Activated T-helper 1 cell treated with anti-CD3 and anti-CD28 coated beads, Interleukin-2, amount 50 U/mL, for 16 hours (primary cell): ENCODE measurements around the gene PLEKHA5.
"Not testable (repeated sequence)": the region's sequence is repeated elsewhere in the genome, so short reads cannot be mapped to it uniquely, and the experiment has no call there.

ENCODE experiments used
- DNase-seq, 2 donors: peaks; one replicate each; pipeline ENCODE4 v3.0.0-alpha.2; 2020; ENCODE audit warnings: low read depth in 1 of 2, low spot score in 1 of 2

PLEKHA5 gene

GRCh38 chr12:19129486-19130223 lies at the start of gene PLEKHA5:
TSS of gene PLEKHA5 (plus strand) at chr12:19129733. CDS start at chr12:19129800, 67 bp downstream.
- DNase-seq, result peak in 1 of 2 donors; percentile 20

GRCh38 chr12:19080918-19081317 lies 48.6 kb upstream of the PLEKHA5 start:
- no peak for DNase-seq

- DNase-seq, result no peak
Observed at GRCh38 chr12:19082365-19082911, 47.1 kb upstream of the PLEKHA5 start.

GRCh38 chr12:19084547-19084946 lies 45.0 kb upstream of the PLEKHA5 start:
- no peak for DNase-seq

GRCh38 chr12:19085090-19085489 lies 44.4 kb upstream of the PLEKHA5 start:
- DNase-seq, result no peak

- no peak for DNase-seq
Observed at GRCh38 chr12:19088606-19089005, 40.9 kb upstream of the PLEKHA5 start.

- DNase-seq, result not testable (repeated sequence)
Observed at GRCh38 chr12:19092482-19092881, 37.1 kb upstream of the PLEKHA5 start.

GRCh38 chr12:19093218-19093617 lies 36.3 kb upstream of the PLEKHA5 start:
- no peak for DNase-seq

- DNase-seq, result no peak
Observed at GRCh38 chr12:19095331-19095730, 34.2 kb upstream of the PLEKHA5 start.

- DNase-seq, result no peak
Observed at GRCh38 chr12:19095756-19096480, 33.6 kb upstream of the PLEKHA5 start.

- DNase-seq, result no peak
Observed at GRCh38 chr12:19105463-19105862, 24.1 kb upstream of the PLEKHA5 start.

- DNase-seq, result no peak
Observed at GRCh38 chr12:19107750-19108149, 21.8 kb upstream of the PLEKHA5 start.

GRCh38 chr12:19110221-19110940 lies 19.2 kb upstream of the PLEKHA5 start:
- no peak for DNase-seq

- DNase-seq, result no peak
Observed at GRCh38 chr12:19113464-19113863, 16.1 kb upstream of the PLEKHA5 start.

GRCh38 chr12:19115285-19115684 lies 14.2 kb upstream of the PLEKHA5 start:
- no peak for DNase-seq

GRCh38 chr12:19119440-19119839 lies 10.1 kb upstream of the PLEKHA5 start:
- no peak for DNase-seq

GRCh38 chr12:19120795-19121194 lies 8.7 kb upstream of the PLEKHA5 start:
- DNase-seq, result no peak

- no peak for DNase-seq
Observed at GRCh38 chr12:19121449-19122018, 8.0 kb upstream of the PLEKHA5 start.

- no peak for DNase-seq
Observed at GRCh38 chr12:19125325-19125724, 4.2 kb upstream of the PLEKHA5 start.

- DNase-seq, result no peak
Observed at GRCh38 chr12:19127270-19127669, 2.3 kb upstream of the PLEKHA5 start.

GRCh38 chr12:19128485-19128884 lies 1.0 kb upstream of the PLEKHA5 start:
- no peak for DNase-seq
